OCI-LY3 (cell line): ENCODE data around the gene FFAR2.
"Not testable (repeated sequence)": the region's sequence is repeated elsewhere in the genome, so short reads cannot be mapped to it uniquely, and the experiment has no call there.

ENCODE experiments used
- H2AFZ ChIP-seq: fragments of 200-600, 300-600 bp; shearing (Covaris generic); 2 replicates; pipeline ENCODE4 v1.6.0; 2014; ENCODE audit warnings: antibody characterized with exemption, low read depth, low read length
- H3K27ac ChIP-seq: fragments of 200-600, 300-600 bp; sonication (generic); 2 replicates; pipeline ENCODE4 v1.5.1; 2014; ENCODE audit warnings: mild to moderate bottlenecking, low read length, moderate library complexity, mixed read lengths
- H3K27me3 ChIP-seq: fragments of 200-600, 300-600 bp; sonication (generic); 2 replicates; pipeline ENCODE4 v1.6.1; 2014; ENCODE audit warnings: low read depth, low read length, mixed read lengths
- H3K36me3 ChIP-seq: fragments of 200-600, 300-600 bp; sonication (generic); replicated peaks from 2 replicates; pipeline ENCODE3; 2014; ENCODE audit warnings: low read depth, low read length, mixed read lengths
- H3K4me1 ChIP-seq: fragments of 300-600, 200-600 bp; sonication (generic); 2 replicates; pipeline ENCODE4 v1.6.1; 2014; ENCODE audit warnings: low read length, mixed read lengths
- H3K4me2 ChIP-seq: fragments of 200-600, 300-600 bp; sonication (generic); 2 replicates; pipeline ENCODE4 v1.6.1; 2014; ENCODE audit warnings: low read length, mixed read lengths
- H3K4me3 ChIP-seq: fragments of 300-600, 200-600 bp; sonication (generic); 2 replicates; pipeline ENCODE4 v1.5.1; 2014; ENCODE audit warnings: antibody characterized with exemption, mild to moderate bottlenecking, low read length, moderate library complexity
- H3K79me2 ChIP-seq: fragments of 300-600, 200-600 bp; shearing (Covaris generic); 2 replicates; pipeline ENCODE4 v1.6.1; 2014; ENCODE audit warnings: mild to moderate bottlenecking, low read length, mixed read lengths
- H3K9ac ChIP-seq: fragments of 300-600, 200-600 bp; shearing (Covaris generic); 2 replicates; pipeline ENCODE4 v1.6.0; 2014; ENCODE audit warnings: mild to moderate bottlenecking, low read length, moderate library complexity
- H3K9me3 ChIP-seq: fragments of 200-600, 300-600 bp; shearing (Covaris generic); 2 replicates; pipeline ENCODE4 v1.6.1; 2014; ENCODE audit warnings: low read length, mixed read lengths; ENCODE audit not compliant: insufficient read depth
- H4K20me1 ChIP-seq: fragments of 200-600, 300-600 bp; sonication (generic); 2 replicates; pipeline ENCODE4 v1.6.1; 2016; ENCODE audit warnings: low read length, mixed read lengths; ENCODE audit not compliant: insufficient read depth
- EZH2phosphoT487 ChIP-seq: fragments of 200-600 bp; shearing (Covaris generic); IDR thresholded peaks from 2 replicates; pipeline ENCODE4 v1.6.1; 2018; ENCODE audit warnings: antibody characterized with exemption, mixed run types, low read depth
- TF ChIP-seq, protein P1 (sequence below): fragments of 200-600, 300-600 bp; sonication (generic); IDR thresholded peaks from 2 replicates; pipeline ENCODE4 v1.5.1; 2014; ENCODE audit warnings: antibody characterized with exemption, low read length, low read depth

FFAR2 gene

GRCh38 chr19:35468637-35469036 lies 20.6 kb downstream of the FFAR2 start:
- Histone ChIP-seq H4K20me1 (no peaks in the 10 kb centered on the region), H3K27me3 (peaks cover 44% of the 10 kb centered on the region), H3K4me2 (no peak overlapping the region), H3K4me1 (peaks cover 6% of the 10 kb centered on the region), H3K9me3 (no peaks in the 10 kb centered on the region), H3K9ac (no peak overlapping the region), H3K4me3 (no peak overlapping the region), H3K36me3 (no peaks in the 10 kb centered on the region), H3K79me2 (no peaks in the 10 kb centered on the region), H2AFZ (no peak overlapping the region), H3K27ac (no peak overlapping the region)
- TF ChIP-seq EZH2phosphoT487: no peak
- TF ChIP-seq, protein P1, sequence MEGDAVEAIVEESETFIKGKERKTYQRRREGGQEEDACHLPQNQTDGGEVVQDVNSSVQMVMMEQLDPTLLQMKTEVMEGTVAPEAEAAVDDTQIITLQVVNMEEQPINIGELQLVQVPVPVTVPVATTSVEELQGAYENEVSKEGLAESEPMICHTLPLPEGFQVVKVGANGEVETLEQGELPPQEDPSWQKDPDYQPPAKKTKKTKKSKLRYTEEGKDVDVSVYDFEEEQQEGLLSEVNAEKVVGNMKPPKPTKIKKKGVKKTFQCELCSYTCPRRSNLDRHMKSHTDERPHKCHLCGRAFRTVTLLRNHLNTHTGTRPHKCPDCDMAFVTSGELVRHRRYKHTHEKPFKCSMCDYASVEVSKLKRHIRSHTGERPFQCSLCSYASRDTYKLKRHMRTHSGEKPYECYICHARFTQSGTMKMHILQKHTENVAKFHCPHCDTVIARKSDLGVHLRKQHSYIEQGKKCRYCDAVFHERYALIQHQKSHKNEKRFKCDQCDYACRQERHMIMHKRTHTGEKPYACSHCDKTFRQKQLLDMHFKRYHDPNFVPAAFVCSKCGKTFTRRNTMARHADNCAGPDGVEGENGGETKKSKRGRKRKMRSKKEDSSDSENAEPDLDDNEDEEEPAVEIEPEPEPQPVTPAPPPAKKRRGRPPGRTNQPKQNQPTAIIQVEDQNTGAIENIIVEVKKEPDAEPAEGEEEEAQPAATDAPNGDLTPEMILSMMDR: peak; percentile 90

GRCh38 chr19:35470128-35470527 lies 22.1 kb downstream of the FFAR2 start:
- no peaks in the 10 kb centered on the region for H3K9me3 ChIP-seq
- H3K4me1 ChIP-seq: peaks cover 6% of the 10 kb centered on the region
- no peaks in the 10 kb centered on the region for H3K36me3 ChIP-seq
- no peak overlapping the region for H3K4me2 ChIP-seq
- no peak overlapping the region for H3K4me3 ChIP-seq
- peaks cover 31% of the 10 kb centered on the region for H3K27me3 ChIP-seq
- TF ChIP-seq, protein P1: no peak
- no peak for TF ChIP-seq EZH2phosphoT487
- no peak overlapping the region for H3K9ac ChIP-seq
- no peak overlapping the region for H2AFZ ChIP-seq
- H3K79me2 ChIP-seq: no peaks in the 10 kb centered on the region
- no peak overlapping the region for H3K27ac ChIP-seq
- no peaks in the 10 kb centered on the region for H4K20me1 ChIP-seq

DNA sequence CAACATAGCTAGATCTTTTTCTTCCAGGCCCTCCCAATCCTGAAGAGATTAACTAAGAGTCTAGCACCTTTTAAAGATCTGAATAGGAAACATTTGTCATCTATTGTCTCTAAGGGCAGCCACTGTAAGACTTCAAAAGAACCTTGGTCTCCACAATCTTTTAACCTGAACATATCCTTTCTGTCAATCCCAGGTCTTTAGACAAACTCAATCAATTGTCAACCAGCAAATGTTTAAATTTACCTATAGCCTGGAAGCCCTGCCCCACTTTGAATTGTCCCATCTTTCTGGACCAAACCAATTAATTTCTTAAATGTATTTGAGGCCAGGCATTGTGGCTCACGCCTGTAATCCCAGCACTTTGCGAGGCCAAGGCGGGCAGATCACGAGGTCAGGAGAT lies 23.0 kb downstream of the FFAR2 start:
- not testable (repeated sequence) for H3K27ac ChIP-seq, H3K9me3 ChIP-seq, H3K4me2 ChIP-seq, H3K79me2 ChIP-seq, H3K36me3 ChIP-seq, H2AFZ ChIP-seq, H4K20me1 ChIP-seq, H3K9ac ChIP-seq, H3K4me1 ChIP-seq, H3K4me3 ChIP-seq
- H3K27me3 ChIP-seq: peaks cover 31% of the 10 kb centered on the region

DNA sequence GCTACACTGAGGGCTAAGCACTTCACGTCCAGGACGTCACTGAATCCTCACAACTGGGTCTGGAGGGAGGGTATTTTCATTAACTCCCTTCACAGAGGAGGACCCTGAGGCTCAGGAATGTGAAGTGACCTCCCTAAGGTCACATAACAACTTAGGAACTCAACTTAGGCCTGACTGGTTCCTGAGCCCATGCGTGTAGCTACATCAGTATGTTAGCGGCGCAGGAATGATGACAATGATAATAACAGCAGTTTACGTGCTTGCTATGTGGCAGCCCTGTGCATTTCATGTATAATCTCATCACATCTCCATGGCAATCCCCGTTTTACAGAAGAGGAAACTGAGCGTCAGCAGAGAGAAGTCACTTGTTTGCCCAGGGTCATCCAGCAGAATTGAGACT lies 23.9 kb downstream of the FFAR2 start:
- TF ChIP-seq, protein P1: no peak
- TF ChIP-seq EZH2phosphoT487: no peak
- no peak overlapping the region for H3K4me2 ChIP-seq
- H3K9ac ChIP-seq: no peak overlapping the region
- H3K27me3 ChIP-seq: peaks cover 22% of the 10 kb centered on the region
- H2AFZ ChIP-seq: no peak overlapping the region
- H3K9me3 ChIP-seq: no peaks in the 10 kb centered on the region
- H4K20me1 ChIP-seq: no peaks in the 10 kb centered on the region
- no peak overlapping the region for H3K27ac ChIP-seq
- H3K4me3 ChIP-seq: no peak overlapping the region
- H3K36me3 ChIP-seq: no peaks in the 10 kb centered on the region
- no peaks in the 10 kb centered on the region for H3K79me2 ChIP-seq
- peaks cover 6% of the 10 kb centered on the region for H3K4me1 ChIP-seq

DNA sequence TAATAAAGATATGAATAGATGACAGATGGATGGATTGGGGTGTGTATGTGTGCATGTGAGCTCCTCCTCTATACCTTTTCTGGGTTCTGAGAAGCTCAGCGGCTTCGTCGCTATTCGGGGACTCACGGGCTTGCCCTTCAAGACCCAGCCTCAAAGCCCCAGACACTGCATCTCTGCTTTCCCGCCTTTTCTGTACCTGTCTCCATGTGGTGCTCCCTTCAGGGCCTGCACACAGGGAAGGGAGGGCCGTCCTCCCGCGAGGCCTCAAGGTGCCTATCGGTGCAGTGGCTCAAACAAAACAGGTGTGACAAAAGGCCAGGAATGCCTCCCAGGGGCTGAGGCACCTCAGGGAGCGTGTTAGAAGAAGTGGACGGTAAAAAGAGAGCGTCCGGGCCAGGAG lies 26.0 kb downstream of the FFAR2 start:
- Histone ChIP-seq H3K27ac (no peak overlapping the region), H2AFZ (no peak overlapping the region), H3K4me2 (no peak overlapping the region), H3K9me3 (no peaks in the 10 kb centered on the region), H3K4me3 (no peak overlapping the region), H4K20me1 (no peaks in the 10 kb centered on the region), H3K27me3 (peaks cover 13% of the 10 kb centered on the region; the same call in 1 of the 2 replicates), H3K4me1 (no peaks in the 10 kb centered on the region), H3K36me3 (no peaks in the 10 kb centered on the region), H3K9ac (no peak overlapping the region), H3K79me2 (no peaks in the 10 kb centered on the region)
- TF ChIP-seq EZH2phosphoT487: no peak
- TF ChIP-seq, protein P1: no peak

DNA sequence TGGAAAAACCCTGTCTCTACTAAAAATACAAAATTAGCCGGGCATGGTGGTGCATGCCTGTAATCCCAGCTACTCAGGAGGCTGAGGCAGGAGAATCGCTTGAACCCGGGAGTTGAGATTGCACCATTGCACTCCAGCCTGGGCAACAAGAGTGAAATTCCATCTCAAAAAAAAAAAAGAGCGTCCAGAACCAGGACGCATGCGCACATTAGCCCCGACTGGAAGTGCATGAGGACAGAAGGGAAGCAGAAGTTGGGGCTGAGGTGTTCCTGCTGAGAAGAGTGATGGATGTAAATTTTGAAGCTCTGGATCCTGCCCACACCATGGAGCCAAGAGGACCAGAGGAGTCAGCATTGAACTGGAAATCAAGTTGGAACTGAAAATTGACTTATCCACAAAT lies 26.5 kb downstream of the FFAR2 start:
- H4K20me1 ChIP-seq, H2AFZ ChIP-seq, H3K27ac ChIP-seq, H3K4me3 ChIP-seq, H3K36me3 ChIP-seq, H3K4me2 ChIP-seq, H3K4me1 ChIP-seq, H3K79me2 ChIP-seq, H3K9ac ChIP-seq, H3K9me3 ChIP-seq: not testable (repeated sequence)
- peaks cover 12% of the 10 kb centered on the region; the same call in 1 of the 2 replicates for H3K27me3 ChIP-seq
